IPS-11a (cell line): ENCODE results near the gene TSNAXIP1.

Experiments
- H3K4me3 ChIP-seq: one replicate; pipeline ENCODE4 v1.5.1; 2013; ENCODE audit warnings: low read depth, low read length, control low read depth

TSNAXIP1 gene

DNA sequence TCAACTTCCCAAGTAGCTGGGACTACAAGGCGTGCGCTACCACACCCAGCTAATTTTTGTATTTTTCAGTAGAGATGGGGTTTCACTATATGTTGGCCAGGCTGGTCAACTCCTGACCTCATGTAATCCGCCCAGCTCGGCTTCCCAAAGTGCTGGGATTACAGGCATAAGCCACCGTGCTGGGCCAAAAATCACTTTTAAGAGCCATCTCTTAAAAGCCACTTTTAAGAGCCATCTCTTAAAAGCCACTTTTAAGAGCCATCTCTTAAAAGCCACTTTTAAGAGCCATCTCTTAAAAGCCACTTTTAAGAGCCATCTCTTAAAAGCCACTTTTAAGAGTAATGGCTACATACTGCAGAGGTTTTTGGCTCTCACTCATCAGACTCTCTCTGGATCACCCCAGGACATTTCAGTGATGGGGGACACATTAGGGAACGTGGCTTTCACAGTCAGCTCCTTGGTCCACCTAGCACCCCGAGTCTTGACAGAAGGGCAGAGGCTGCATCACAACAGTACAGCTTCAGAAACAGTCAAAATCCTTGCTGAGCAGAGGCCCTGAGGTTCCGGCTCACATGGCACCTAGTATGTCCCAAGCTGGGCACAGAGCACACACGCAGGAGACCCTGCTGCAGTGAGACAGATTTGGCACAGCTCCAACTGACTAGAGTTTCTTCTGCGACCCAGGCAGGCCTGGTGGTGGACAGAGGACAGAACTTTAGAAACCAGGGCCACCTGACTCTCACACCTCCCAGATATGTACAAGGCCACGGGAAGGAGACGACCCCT is 23.9 kb upstream of the TSNAXIP1 start:
- no peak overlapping the region for H3K4me3 ChIP-seq

DNA sequence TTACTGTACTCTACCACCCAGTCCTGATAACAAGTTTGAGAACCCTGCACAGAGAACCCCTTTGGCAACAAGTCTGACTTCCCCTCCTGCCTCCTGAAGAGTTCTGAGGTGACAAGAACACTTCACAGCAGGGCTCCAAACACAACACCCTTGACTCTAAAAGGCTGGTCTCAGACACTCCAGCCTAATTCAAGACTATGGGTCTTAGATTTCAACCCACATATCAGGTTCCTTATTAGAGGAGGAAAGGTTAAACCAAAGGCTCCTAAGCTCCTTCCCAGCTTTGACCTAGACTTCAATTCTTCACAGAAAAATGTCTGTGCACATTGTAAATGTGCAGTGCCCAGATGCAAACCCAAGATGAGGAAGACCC is 23.4 kb upstream of the TSNAXIP1 start:
- no peak overlapping the region for H3K4me3 ChIP-seq

DNA sequence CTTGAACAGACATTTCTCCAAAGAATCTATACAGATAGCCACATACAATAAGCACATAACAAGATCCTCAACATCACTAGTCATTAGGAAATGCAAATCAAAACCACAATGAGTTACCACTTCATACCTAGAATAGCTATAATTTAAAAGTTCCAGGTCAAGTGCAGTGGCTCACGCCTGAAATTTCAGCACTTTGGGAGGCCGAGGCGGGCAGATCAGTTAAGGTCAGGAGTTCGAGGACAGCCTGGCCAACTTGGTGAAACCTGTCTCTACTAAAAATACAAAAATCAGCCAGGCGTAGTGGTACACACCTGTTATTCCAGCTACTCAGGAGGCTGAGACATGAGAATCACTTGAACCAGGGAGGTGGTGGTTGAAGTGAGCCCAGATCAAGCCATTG is 20.2 kb upstream of the TSNAXIP1 start:
- no peak overlapping the region for H3K4me3 ChIP-seq

DNA sequence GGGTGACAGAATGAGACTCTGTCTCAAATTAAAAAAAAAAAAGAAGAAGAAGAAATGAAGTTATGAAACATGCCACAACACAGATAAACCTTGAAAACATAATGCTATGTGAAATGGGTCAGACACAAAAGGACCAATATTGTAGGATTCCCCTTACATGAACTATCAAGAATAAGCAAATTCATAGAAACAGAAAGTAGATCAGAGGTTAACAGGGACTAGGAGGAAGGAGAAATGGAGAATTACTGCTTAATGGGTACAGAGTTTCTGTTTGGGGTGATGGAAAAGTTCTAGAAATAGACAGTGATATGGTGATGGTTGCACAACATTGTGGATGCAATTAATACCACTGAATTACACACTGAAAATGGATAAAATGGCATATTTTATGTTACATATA is 16.6 kb upstream of the TSNAXIP1 start:
- no peak overlapping the region for H3K4me3 ChIP-seq

DNA sequence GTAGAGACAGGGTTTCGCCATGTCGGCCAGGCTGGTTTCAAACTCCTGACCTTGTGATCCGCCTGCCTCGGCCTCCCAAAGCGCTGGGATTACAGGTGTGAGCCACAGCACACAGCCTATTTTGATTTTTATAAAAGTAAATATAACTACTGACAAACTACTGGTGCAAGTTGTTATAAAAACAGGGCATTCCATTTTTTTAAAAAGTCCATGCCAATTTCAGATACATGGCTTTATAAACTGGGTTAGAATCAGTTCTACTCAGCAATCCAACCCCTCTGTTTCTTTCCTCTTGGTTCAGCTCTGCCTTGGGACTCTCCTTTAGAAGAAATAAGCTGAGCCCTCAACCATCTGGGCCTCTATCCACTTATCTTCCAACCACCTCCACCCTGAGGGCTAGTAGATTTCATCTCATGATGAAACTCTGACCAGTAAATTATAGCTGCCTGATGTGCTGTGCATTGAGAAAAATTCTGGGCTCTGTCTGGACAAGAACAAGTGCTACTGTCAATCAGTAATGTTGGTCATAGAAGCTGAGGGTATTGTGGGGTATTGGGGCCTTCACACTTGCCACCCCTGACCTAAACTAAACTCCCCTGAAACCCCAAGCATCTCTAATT is 10.5 kb upstream of the TSNAXIP1 start:
- no peak overlapping the region for H3K4me3 ChIP-seq

DNA sequence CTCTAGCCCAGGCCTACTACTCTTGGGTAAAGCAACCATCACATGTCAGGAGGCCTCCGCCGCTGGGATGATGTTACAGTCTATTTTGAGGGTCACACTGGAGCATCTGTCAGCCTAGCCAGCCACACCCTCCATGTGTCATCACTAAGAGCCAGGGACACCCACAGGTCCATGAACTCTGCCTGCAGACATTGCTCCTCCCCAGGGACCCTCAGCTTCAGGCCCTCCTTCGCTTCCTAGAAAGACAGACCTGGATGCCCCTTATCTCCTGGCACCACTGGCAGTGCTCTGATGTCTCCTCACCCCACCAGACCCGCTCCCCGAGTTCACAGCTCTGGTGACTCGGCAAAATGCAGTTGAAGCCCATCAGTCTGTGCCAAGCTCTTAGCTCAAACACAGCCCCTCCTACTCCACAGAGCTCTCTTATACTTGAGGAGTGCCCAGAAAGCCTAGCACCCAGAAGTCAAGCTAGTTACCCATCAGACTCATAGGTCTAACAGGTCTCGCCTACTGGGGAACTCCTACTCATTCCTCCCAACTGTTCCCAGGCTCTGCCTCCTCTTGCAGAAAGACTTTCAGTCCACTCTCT is 6.3 kb upstream of the TSNAXIP1 start:
- H3K4me3 ChIP-seq = no peak overlapping the region

DNA sequence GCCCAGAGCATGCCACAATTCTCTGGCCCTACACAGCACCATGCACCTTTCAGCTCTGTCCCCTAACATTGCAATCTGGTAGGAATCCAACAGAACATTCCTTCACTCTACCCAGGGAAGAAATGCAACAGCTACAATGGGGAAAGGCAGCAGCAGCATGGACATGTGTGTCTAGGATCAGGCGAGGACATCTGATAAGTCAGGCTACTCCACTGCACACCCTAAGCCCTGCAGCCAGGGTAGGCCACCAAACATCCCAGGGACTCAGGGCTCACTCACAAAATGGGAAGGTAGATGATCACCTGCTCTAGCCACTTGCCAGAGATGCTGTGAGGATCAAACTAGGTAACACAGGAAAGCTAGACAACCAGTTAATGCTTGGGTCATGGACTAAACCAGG is 5.4 kb upstream of the TSNAXIP1 start:
- H3K4me3 ChIP-seq = no peak overlapping the region

DNA sequence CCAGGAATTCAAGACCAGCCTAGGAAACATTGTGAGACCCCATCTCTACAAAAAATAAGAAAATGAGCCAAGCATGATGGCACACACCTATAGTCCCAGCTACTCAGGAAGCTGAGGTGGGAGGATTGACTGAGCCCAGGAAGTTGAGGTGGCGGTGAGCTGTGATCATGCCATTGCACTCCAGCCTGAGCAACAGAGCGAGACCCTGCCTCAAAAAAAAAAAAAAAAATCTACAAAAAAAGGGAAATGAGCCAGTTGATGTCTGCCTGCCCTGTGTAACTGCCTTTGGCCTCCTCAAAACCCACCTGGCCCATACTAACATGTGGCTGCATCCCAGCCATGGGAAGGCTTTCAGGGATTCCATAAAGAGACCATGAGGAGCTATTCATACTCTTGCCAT is 4.8 kb upstream of the TSNAXIP1 start:
- no peak overlapping the region for H3K4me3 ChIP-seq

DNA sequence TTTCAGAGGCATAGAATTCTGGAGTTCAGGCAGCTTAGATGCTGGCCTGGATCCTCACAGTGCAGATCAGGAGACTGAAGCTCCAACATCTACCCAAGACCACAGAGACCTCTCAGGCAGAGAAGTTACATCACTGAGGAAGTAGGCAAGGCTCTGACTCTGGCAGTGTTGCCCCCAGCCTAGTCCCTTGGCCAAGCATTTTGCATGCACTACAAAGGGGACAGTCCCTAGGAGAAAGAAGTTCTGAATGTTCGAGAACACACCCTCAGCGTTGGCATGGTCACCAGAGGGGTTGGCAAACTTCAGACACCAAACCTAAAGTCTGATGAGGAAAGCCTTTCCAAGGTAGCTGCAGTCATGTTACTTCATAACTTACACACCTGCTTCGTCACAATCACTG is 2.8 kb upstream of the TSNAXIP1 start:
- no peak overlapping the region for H3K4me3 ChIP-seq

DNA sequence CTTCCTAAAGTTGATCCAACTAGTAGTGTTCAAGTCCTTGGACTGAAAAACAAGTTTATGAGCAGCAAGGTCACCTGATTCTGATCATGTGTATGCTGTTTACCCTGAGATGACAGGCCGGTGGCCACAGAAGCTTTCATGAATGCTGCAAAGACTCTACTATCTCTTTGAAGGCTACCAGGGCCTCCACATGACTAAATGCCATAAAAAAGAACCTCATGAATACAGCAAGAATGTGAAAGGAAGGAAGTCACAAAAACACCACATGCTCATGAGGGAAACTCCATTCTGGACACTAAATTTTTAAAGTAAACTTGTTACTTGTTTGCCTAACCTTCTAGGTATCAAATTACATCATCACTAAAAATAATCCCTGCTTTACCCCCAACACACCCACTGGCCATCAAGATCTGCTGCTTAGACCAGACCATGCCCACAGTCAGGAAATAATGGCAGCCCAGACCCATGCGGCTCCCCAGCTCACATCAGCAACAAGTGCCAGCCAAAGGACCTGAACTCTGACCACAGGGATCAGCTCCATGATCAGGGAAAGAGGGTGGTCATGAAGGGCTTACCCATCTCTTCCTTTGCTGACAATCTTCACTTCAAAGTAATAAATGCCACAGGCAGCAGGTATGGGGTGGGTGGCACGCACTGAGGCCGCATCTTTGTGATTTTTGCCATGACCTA is 1.7 kb upstream of the TSNAXIP1 start:
- H3K4me3 ChIP-seq = peak overlapping the region; percentile 96

DNA sequence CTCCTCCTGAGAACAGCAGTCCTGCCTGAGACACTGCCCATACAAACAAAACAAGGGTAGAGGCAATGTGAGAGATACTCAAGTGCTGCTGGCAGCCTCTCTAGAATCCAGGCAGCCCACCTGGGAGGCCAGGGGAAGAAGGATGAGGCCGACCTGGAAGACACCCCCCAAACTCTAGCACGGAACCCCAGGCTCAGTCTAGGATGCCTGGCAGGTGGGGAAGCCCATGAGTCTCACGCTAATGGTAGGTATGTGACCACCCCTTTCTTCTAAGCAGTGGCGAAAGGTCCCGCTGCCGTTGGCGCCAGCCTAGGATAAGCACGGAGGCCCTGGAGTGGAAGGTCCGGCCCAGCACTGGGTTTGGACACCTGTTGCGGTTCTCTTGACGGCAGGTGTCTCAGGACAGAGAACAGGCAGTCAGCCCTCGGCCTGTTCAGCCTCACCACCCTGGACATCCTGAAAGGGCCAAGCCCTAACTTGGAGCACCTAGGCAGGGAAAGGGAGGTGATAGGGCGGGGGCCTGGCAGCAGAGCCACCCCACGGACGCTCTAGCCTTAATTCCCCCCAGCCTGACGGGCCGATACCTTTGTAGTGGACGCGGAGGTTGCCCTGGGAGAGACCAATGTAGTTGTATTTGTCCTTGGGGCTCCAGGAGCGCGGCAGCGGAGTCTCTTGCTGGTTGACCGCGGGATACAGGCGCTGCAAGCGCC is 816 bp upstream of the TSNAXIP1 start:
- peak overlapping the region; percentile 96 for H3K4me3 ChIP-seq

DNA sequence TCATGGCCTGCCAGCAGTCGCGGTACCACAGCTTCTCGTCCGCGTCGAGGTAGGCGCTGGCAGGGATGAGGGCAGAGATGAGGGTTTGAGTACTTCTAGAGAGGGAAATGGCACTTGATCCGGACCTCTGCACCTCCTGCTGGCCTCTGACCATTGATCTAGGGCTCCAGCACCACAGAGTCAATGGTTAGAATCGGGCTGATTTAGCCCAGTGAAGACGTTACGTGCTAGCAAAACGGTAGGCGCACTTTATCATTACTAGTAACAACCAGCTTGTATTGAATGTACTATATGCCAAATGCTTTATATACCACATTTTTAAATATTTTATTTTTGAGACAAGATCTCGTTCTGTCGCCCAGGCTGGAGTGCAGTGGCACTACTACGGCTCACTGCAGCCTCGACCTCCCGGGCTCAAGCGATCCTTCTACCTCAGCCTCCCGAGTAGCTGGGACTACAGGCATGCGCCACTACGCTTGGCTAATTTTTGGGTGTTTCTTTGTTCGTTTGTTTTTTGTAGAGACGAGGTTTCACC is 526 bp downstream of the TSNAXIP1 start:
- H3K4me3 ChIP-seq = peak overlapping the region; percentile 96

DNA sequence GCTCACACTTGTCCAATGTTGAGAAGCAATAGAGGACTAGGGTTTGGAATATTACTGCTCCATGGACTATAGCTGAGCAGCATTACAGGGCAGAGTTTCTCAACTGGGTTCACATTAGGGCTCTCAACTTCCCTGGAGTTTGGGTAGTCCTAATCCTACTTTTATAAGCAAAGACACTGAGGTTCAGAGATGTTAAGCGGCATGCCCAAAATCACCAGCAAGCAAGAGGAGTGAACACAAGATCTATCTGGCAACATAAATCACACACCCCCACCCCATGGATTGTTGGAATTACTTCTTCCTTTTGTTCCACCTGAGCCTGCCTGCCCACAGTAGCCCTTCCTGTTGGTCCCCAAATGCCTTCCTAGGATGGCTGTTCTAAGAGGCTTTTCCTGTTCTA is 5.2 kb downstream of the TSNAXIP1 start:
- no peak overlapping the region for H3K4me3 ChIP-seq

DNA sequence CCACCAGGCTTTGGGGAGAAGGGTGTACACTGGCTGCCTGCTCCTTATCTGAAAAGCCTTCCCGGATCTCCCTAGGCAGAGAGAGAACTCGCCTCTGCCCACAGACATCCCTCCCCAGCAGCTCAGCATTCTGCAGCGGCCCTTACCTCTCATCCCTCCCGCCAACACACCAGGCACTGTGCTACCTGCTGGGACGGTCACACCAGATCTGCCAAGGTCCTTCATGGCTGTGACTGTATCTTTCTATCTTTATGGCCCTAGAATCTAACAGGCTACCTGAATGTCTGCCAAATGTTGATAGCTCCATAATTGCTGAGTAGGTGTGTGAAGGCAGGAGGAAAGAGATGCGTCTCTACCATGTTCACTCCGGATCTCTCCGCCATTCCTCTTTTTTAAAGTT is 7.9 kb downstream of the TSNAXIP1 start:
- H3K4me3 ChIP-seq = no peak overlapping the region

DNA sequence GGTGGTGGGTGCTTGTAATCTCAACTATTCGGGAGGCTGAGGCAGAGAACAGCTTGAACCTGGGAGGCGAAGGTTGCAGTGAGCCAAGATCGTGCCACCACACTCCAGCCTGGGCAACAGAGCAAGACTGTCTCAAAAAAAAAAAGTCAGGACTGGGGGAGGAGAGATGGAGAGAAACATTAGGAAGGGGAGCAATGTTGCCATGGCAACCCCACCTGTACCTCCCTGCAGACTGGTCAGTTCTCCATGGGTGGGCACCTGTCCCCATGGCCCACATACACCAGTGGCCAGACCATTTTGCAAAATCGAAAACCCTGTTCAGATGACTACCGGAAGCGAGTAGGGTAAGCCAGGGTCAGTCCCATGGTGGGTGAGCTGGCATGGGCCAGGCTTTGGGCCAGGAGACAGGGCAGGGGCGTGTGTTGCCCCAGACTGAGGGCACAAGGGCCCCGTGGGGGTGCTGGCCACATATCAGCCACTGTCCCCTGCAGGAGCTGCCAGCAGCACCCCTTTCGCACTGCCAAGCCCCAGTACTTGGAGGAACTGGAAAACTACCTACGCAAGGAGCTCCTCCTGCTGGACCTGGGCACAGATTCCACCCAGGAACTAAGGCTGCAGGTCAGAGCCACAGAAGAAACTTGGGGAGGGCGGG is 14.0 kb downstream of the TSNAXIP1 start:
- no peak overlapping the region for H3K4me3 ChIP-seq

DNA sequence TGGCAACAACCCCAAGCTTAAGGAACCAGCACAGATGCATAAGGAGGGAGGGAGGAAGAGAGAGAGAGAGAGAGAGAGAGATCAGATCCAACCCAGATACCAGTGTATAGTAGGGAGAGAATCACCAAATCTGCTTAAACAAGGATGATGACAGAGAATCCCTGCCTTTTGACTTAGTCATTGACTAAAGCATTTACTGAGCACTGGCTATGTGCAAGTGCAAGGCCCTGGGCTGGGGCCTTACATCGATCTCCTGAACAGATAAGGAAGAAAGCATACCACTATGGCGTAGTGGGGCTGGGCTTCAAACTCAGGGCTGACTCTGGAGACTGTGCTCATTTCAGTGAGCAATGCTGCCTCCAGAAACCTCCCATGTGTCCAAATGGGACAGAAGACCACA is 15.8 kb downstream of the TSNAXIP1 start:
- H3K4me3 ChIP-seq = no peak overlapping the region

DNA sequence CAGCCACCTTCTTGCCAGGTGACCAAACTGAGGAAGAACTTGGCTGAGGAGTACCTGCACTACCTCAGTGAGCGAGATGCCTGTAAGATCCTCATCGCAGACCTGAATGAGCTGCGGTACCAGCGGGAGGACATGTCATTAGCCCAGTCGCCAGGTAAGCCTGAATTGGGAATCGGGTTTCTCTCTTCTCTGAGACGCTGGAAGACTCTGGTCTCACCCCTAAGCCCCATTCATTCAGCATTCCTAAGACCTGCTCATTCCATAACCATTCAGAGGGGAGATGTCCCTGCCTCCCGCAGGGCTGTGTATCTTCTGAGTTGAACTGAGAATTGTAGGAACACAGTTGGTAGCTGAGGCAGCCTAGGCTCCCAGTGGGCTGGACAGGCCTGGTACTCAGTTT is 18.4 kb downstream of the TSNAXIP1 start:
- no peak overlapping the region for H3K4me3 ChIP-seq

DNA sequence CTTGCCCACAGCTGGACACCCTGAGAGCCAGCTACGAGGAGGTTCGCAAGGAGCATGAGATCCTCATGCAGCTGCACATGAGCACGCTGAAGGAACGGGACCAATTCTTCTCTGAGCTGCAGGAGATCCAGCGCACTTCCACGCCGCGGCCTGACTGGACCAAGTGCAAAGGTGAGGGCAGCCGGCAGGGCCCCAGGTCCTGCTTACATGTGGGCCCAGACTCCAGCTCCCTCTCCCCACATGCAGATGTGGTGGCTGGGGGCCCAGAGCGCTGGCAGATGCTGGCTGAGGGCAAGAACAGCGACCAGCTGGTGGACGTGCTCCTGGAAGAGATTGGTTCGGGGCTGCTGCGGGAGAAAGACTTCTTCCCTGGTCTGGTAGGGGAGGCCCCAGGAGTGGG is 19.2 kb downstream of the TSNAXIP1 start:
- H3K4me3 ChIP-seq = no peak overlapping the region

DNA sequence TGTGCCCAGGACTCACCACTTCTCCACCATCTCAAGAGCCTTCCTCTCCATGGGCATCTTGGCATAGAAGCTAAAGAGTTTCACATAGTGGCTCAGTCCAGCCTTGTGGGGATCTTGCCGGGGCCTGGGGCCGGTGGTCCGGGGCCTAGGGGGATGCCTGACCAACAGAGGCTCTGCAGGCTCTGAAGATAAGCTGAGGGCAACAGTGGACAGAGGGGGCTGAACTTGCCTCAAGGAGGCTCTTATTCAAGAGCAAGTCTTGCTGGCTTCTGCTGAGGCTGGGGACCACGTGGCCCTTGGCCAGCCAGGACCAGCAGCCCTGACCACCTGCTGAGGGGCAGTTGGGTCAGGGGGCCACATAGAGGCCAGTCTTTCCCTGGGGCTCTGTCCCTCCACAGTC is 22.0 kb downstream of the TSNAXIP1 start:
- no peak overlapping the region for H3K4me3 ChIP-seq

DNA sequence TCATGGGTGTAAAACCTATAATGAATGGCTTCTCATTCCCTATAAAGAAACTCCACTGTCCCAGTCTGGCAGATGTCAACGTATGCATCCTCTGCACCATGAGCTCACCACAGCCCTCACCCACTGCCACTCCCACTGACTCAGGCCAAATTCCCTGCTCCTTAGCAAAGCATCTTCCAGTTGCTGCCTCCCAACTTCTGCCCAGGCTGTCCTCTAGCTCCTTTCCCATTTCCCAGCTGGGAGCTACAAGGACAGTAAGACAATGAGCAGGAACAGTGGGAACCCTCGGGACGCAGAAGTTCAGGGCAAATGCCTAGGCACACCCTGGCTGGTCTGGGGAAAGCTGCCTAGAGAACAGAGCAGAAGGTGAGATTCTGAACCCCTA is 26.3 kb downstream of the TSNAXIP1 start:
- peak overlapping the region; percentile 84 for H3K4me3 ChIP-seq
